GM12878 (cell line): ENCODE measurements around the gene AP3D1. TPM values are rescaled to one million over a fixed set of nuclear protein-coding genes. Genes with fewer than 3 reads are reported as not detected.

Experiments
- ATAC-seq: fragments of 200-7000 bp; cut with Tn5 transposase; 3 replicates; pipeline ENCODE4 v1.9.1; 2020; ENCODE audit warnings: mild to moderate bottlenecking, moderate library complexity
- BruUV-seq: library from RNA; stranded (reverse); fragments of 400-500 nt; replicated peaks from 2 replicates; lab custom pipeline; 2021; lab: Mats Ljungman, UMichigan
- CTCF ChIA-PET: fragments of 300-600 bp; sonication (Branson Sonifier 250); formaldehyde crosslinking; extraction: SDS; loops from one replicate; lab custom pipeline; 2021; ENCODE audit warnings: inconsistent platforms; lab: Yijun Ruan, JAX
- POLR2A ChIA-PET: fragments of 350-600 bp; formaldehyde crosslinking; extraction: SDS; loops from one replicate; lab custom pipeline; 2021; ENCODE audit warnings: inconsistent platforms; lab: Charles Lee
- RAD21 ChIA-PET: fragments of 300-600 bp; sonication (Branson Sonifier 250); formaldehyde crosslinking; loops from one replicate; lab custom pipeline; 2023; ENCODE audit warnings: antibody characterized with exemption; ENCODE audit not compliant: unreplicated experiment; lab: Charles Lee
- SMC1A ChIA-PET: fragments of 300-600 bp; sonication (Branson Sonifier 250); formaldehyde crosslinking; loops from one replicate; lab custom pipeline; 2023; ENCODE audit not compliant: unreplicated experiment, uncharacterized antibody; lab: Charles Lee
- DNase-seq: peaks from one replicate; pipeline ENCODE4 v3.0.0-alpha.2; 2011; ENCODE audit warnings: low read depth, low spot score
- FAIRE-seq: peaks from 3 replicates; lab custom pipeline; 2011; peaks lifted over from hg19 to GRCh38; lab: Jason Lieb, UNC
- H2AFZ ChIP-seq: 2 replicates; pipeline ENCODE4 v1.6.0; 2011; ENCODE audit warnings: low read depth, low read length, control low read depth; ENCODE audit not compliant: control insufficient read depth
- H3K27ac ChIP-seq: 2 replicates; pipeline ENCODE4 v1.5.1; 2011; ENCODE audit warnings: control low read depth; ENCODE audit not compliant: control insufficient read depth, insufficient read depth
- H3K27me3 ChIP-seq, 2 experiments: replicated peaks in 1 of 2; 2 replicates each; pipeline versions ENCODE4 v1.6.0 to v1.6.1; 2011; ENCODE audit warnings: low read length in 1 of 2; ENCODE audit not compliant: control insufficient read depth in 2 of 2, insufficient read depth in 2 of 2
- H3K36me3 ChIP-seq, 2 experiments: 2 replicates each; pipeline ENCODE4 v1.5.1; 2011; ENCODE audit warnings: low read length in 1 of 2; ENCODE audit not compliant: control insufficient read depth in 2 of 2, insufficient read depth in 2 of 2
- H3K4me1 ChIP-seq: 2 replicates; pipeline ENCODE4 v1.6.1; 2011; ENCODE audit warnings: mild to moderate bottlenecking, low read length, moderate library complexity, mixed read lengths; ENCODE audit not compliant: control insufficient read depth, insufficient read depth
- H3K4me2 ChIP-seq: 2 replicates; pipeline ENCODE4 v1.6.0; 2011; ENCODE audit warnings: control low read depth; ENCODE audit not compliant: control insufficient read depth, insufficient read depth
- H3K4me3 ChIP-seq: fragments of 200-600 bp; sonication (generic); 2 replicates; pipeline ENCODE4 v1.5.1; 2016
- H3K79me2 ChIP-seq: 2 replicates; pipeline ENCODE4 v1.6.0; 2011; ENCODE audit warnings: low read length; ENCODE audit not compliant: control insufficient read depth, insufficient read depth
- H3K9ac ChIP-seq: 2 replicates; pipeline ENCODE4 v1.8.0; 2011; ENCODE audit warnings: low read length, control low read depth, mixed read lengths; ENCODE audit not compliant: control insufficient read depth, insufficient read depth
- H3K9me3 ChIP-seq: replicated peaks from 3 replicates; pipeline ENCODE4 v1.5.1; 2011; ENCODE audit warnings: mild to moderate bottlenecking, low read length; ENCODE audit not compliant: control insufficient read depth, insufficient read depth
- H4K20me1 ChIP-seq: 2 replicates; pipeline ENCODE4 v1.6.0; 2011; ENCODE audit not compliant: control insufficient read depth, insufficient read depth
- GATAD2B ChIP-seq: fragments of 450-650 bp; conservative IDR thresholded peaks from 2 replicates; pipeline ENCODE4 v1.6.1; 2017; ENCODE audit warnings: low read depth, mild to moderate bottlenecking, moderate library complexity
- IKZF1 ChIP-seq: fragments of 450-650 bp; conservative IDR thresholded peaks from 2 replicates; pipeline ENCODE4 v1.6.1; 2017; ENCODE audit warnings: antibody characterized with exemption, mild to moderate bottlenecking
- POLR2A ChIP-seq: IDR thresholded peaks from 2 replicates; pipeline ENCODE4 v1.6.1; 2011; ENCODE audit warnings: low read depth, mild to moderate bottlenecking, low read length
- RAD21 ChIP-seq: IDR thresholded peaks from 2 replicates; pipeline ENCODE4 v1.6.1; 2011; ENCODE audit warnings: mild to moderate bottlenecking, low read depth, low read length, moderate library complexity; ENCODE audit not compliant: insufficient read depth
- RBBP5 ChIP-seq: fragments of 200-600 bp; sonication (generic); conservative IDR thresholded peaks from 2 replicates; pipeline ENCODE4 v1.6.1; 2016
- SMC3 ChIP-seq: IDR thresholded peaks from 2 replicates; pipeline ENCODE4 v1.6.1; 2011; ENCODE audit warnings: low read length, improper control_type of control experiment, borderline replicate concordance
- WGBS: methylation state at CpG from one replicate; pipeline ENCODE4 v1.1.6; 2016; ENCODE audit warnings: low lambda C conversion rate; ENCODE audit not compliant: insufficient replicate concordance, insufficient coverage; ENCODE audit errors: missing lambda C conversion rate; 5-methylcytosine and 5-hydroxymethylcytosine counted together
- in situ Hi-C: fragments of 300-500 bp; cut with MboI; formaldehyde crosslinking; loops from 9 replicates; pipeline ENCODE4 v1.14.3; 2018; ENCODE audit warnings: mixed read lengths
- intact Hi-C: fragments of 100-400 bp; cut with micrococcal nuclease; formaldehyde crosslinking; loops from one replicate; pipeline ENCODE4 v1.14.2; 2022; ENCODE audit not compliant: unreplicated experiment
- polyA plus RNA-seq, 11 experiments: library from polyadenylated mRNA; depleted of rRNA in 4 of 11; unstranded in 6 of 11; stranded (reverse) in 5 of 11; fragments of >200 nt; fragmentation: Nextera tagmentation in 4 of 11; fragmentation: Illumina TruSeq in 1 of 11; extraction: Ambion mirVana in 4 of 11; extraction: Trizol in 1 of 11; gene quantifications; 1 replicate in 1 of 11; 2 replicates in 10 of 11; pipeline versions ENCODE4 v1.2.1 to v1.2.3, GENCODE V29; 2011 to 2016; ENCODE audit warnings: inconsistent platforms in 2 of 11, missing spikeins in 2 of 11, low read depth in 1 of 11
- total RNA-seq, 4 experiments: library from RNA; depleted of rRNA in 3 of 4; stranded (reverse); fragments of >200 nt in 3 of 4; fragmentation: Illumina TruSeq in 1 of 4; extraction: Trizol in 1 of 4; gene quantifications; 2 replicates each; pipeline versions ENCODE4 v1.2.1 to v1.2.3, GENCODE V29; 2013 to 2021
- TF ChIP-seq, protein P1 (sequence below): IDR thresholded peaks from 2 replicates; pipeline ENCODE4 v1.6.1; 2012; ENCODE audit warnings: mild to moderate bottlenecking, low read depth, low read length
- TF ChIP-seq, protein P2 (sequence below): fragments of 450-650 bp; IDR thresholded peaks from 2 replicates; pipeline ENCODE4 v1.6.1; 2017; ENCODE audit warnings: mild to moderate bottlenecking, moderate library complexity

Gene AP3D1
- total and polyA plus RNA-seq, 10 of the 15 experiments (the other 5 are each of a cell fraction or from before 2014, with no cell fraction given), result 1.5 to 108 (median 59.1) TPM

DNA sequence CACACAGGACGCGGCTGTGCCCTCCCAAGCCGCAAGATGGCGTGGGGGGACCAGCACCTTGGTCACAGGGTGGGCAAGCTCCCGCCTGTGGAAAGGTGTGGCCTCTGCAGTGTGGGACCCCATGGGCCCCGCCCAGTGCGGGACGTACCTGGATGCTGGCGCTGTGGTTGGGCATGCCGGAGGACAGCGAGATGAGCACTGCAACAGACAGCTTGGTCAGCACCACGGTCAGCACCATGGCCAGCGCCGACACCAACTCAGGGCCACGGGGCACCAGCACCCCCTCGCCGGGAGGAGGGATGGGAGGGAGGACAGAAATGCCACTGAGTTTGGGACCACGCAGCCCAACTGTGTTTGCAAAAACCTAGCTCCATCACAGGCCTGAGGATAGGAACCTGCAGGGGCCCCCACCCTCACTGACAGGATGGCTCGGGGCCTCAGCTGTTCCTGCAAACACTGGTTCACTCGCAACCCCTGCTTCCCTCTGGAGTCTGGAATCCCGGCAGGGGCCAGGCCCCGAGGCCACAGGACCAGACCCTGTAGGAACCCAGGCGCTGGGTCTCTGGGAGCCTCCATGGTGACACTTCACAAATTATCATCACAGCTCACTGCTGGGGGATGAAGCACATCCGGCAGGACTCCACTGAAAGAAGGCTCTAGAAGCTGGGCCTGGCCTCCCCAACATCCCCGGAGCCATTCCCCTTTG lies 27.5 kb downstream of the AP3D1 start:
- WGBS, result 92% methylated on average over 25 of the region's 25 CpGs
- H3K4me3 ChIP-seq, result no peak overlapping the region
- no peaks in the 10 kb centered on the region for H3K9me3 ChIP-seq
- no peak overlapping the region for H2AFZ ChIP-seq
- BruUV-seq, result no TSS peak
- no peaks in the 10 kb centered on the region for H4K20me1 ChIP-seq
- intact Hi-C loops (no loop called here), in situ Hi-C loops (no loop called here)
- no peak for TF ChIP-seq RBBP5
- TF ChIP-seq IKZF1, result no peak
- TF ChIP-seq, protein P1, sequence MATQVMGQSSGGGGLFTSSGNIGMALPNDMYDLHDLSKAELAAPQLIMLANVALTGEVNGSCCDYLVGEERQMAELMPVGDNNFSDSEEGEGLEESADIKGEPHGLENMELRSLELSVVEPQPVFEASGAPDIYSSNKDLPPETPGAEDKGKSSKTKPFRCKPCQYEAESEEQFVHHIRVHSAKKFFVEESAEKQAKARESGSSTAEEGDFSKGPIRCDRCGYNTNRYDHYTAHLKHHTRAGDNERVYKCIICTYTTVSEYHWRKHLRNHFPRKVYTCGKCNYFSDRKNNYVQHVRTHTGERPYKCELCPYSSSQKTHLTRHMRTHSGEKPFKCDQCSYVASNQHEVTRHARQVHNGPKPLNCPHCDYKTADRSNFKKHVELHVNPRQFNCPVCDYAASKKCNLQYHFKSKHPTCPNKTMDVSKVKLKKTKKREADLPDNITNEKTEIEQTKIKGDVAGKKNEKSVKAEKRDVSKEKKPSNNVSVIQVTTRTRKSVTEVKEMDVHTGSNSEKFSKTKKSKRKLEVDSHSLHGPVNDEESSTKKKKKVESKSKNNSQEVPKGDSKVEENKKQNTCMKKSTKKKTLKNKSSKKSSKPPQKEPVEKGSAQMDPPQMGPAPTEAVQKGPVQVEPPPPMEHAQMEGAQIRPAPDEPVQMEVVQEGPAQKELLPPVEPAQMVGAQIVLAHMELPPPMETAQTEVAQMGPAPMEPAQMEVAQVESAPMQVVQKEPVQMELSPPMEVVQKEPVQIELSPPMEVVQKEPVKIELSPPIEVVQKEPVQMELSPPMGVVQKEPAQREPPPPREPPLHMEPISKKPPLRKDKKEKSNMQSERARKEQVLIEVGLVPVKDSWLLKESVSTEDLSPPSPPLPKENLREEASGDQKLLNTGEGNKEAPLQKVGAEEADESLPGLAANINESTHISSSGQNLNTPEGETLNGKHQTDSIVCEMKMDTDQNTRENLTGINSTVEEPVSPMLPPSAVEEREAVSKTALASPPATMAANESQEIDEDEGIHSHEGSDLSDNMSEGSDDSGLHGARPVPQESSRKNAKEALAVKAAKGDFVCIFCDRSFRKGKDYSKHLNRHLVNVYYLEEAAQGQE, result peak; percentile 82
- TF ChIP-seq GATAD2B, result no peak
- TF ChIP-seq RAD21, result no peak
- TF ChIP-seq, protein P2, sequence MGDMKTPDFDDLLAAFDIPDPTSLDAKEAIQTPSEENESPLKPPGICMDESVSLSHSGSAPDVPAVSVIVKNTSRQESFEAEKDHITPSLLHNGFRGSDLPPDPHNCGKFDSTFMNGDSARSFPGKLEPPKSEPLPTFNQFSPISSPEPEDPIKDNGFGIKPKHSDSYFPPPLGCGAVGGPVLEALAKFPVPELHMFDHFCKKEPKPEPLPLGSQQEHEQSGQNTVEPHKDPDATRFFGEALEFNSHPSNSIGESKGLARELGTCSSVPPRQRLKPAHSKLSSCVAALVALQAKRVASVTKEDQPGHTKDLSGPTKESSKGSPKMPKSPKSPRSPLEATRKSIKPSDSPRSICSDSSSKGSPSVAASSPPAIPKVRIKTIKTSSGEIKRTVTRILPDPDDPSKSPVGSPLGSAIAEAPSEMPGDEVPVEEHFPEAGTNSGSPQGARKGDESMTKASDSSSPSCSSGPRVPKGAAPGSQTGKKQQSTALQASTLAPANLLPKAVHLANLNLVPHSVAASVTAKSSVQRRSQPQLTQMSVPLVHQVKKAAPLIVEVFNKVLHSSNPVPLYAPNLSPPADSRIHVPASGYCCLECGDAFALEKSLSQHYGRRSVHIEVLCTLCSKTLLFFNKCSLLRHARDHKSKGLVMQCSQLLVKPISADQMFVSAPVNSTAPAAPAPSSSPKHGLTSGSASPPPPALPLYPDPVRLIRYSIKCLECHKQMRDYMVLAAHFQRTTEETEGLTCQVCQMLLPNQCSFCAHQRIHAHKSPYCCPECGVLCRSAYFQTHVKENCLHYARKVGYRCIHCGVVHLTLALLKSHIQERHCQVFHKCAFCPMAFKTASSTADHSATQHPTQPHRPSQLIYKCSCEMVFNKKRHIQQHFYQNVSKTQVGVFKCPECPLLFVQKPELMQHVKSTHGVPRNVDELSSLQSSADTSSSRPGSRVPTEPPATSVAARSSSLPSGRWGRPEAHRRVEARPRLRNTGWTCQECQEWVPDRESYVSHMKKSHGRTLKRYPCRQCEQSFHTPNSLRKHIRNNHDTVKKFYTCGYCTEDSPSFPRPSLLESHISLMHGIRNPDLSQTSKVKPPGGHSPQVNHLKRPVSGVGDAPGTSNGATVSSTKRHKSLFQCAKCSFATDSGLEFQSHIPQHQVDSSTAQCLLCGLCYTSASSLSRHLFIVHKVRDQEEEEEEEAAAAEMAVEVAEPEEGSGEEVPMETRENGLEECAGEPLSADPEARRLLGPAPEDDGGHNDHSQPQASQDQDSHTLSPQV, result no peak
- TF ChIP-seq POLR2A, result peak; percentile 62
- TF ChIP-seq SMC3, result no peak
- DNase-seq (no peak), ATAC-seq (no peak), FAIRE-seq (no peak)
- H3K27me3 ChIP-seq, result no peaks in the 10 kb centered on the region
- SMC1A ChIA-PET, result no interaction called here
- no peak overlapping the region for H3K4me2 ChIP-seq
- no peak overlapping the region for H3K27ac ChIP-seq
- RAD21 ChIA-PET, result no interaction called here
- CTCF ChIA-PET, result interaction anchor here (0.9 to 1.4 kb wide), 2 partner anchors 17 to 105 kb away, joined by 3 read pairs; no protein-coding TSS in a partner anchor
- H3K36me3 ChIP-seq, result peaks cover 6 to 40% of the 10 kb centered on the region in 2 experiments; a peak in 3 of 4 replicates
- H3K4me1 ChIP-seq, result no peaks in the 10 kb centered on the region
- POLR2A ChIA-PET, result no interaction called here
- no peaks in the 10 kb centered on the region for H3K79me2 ChIP-seq
- H3K9ac ChIP-seq, result no peak overlapping the region
